NCI-H446 treated with DMSO at 0.1 percent for 48 hours (cell line): ENCODE results near the gene EIF2D.

Source experiments
- DNase-seq: peaks from one replicate; lab custom pipeline; 2025; lab: John Stamatoyannopoulos, UW

Gene EIF2D

DNA sequence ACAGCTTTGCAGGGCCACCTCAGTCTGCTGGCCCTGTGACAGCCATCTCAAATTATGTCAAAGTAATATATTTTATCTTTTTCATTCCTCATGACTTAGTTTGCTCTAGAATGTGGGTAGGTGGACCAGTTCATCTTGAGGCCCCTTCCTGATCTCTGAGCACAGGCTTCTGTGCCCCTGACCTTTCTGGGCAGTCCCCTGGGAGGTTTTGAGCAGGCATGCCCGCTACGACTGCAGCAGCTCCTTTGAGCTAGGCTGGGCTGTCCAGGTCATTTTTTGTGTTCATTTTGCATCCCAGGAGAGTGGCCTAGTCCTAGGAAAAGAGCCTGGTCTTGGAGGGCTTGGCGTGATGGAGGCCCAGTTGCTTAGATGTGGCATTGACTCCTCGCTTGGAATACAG, 42.7 kb downstream of the EIF2D start:
- no peak for DNase-seq

DNA sequence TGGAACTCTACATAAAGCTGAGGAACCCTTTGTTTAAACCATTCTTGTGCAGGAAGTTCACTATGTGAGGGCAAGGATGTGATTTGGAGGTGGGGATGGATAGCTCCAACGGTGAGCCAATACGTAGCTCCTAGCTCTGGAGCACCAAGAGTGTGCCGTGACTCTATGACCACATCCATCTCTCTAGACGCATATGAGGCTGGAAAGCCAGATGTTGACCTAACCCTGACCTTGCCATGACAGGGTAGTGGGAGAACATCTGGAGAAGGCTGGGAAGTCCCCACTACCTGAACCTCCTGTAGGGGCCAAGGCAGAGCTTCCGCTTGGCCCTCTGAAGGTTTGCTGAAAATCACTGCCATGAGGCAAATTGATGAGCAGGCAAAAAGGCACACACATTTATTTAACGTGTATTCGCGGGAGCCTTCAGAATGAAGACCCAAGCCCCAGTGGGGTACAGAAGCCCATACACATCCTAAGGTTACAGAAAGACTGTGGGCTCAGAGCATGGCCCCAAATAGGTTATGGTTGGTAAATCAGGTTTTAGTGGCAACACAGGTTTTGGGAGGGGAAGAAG, 43.4 kb downstream of the EIF2D start:
- DNase-seq = no peak

DNA sequence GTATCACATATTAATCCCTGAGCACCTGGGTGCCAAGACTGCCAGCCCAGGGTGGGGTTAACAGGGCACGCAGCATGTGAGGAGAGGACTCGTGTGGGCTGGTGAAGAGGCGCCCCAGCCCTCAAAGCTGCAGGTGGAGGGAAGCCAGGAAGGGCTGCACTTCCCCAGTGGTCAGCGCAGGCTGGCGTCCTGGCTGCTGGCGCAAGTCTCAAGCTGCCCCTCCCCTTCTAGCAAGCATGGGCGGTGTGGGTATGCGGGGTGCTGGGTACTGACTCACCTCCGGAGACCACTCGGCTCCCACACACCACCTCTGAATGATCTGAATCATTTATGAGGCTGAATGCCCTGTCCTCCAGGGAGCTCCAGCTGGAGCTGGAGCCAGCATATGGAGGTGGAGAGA, 44.0 kb downstream of the EIF2D start:
- no peak for DNase-seq

DNA sequence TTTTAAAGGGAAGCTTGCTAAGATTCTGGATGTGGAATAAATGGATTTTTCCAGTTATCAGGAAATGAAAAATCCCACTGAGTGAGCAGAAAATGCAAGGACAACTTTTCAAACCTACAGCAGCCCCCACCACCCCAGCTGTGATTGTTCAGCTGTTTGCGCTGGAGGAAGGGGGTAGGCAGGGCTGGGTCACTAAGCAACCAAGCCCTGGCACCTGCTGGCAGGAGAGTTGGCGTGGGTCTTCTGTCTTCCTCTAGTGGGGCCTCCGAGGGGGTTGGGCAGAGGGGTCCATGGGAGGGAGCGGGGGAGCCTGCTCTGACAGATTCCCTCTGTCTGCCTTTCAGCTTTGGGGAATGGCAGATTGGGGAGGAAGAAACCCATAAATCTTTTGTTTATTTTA, 45.3 kb downstream of the EIF2D start:
- DNase-seq = no peak

DNA sequence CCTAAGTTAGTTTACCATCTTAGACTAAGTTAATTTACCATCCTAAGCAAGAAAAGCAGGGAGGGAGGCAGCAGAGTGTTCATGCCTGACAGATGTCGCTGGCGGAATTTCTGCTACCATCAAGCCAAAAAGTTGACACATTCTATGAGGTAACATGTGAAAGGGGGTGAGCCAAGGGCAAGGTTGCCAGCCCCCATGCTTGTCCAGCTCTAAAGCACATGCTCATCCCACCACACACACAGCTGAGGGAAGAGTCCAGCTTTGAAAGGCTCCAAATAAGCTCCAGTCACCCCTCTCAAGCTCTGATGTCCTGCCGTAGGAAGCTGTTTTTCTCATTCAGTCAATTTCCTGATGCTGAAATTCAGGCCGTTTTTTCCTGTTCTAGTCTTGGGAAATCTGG, 46.3 kb downstream of the EIF2D start:
- no peak for DNase-seq

DNA sequence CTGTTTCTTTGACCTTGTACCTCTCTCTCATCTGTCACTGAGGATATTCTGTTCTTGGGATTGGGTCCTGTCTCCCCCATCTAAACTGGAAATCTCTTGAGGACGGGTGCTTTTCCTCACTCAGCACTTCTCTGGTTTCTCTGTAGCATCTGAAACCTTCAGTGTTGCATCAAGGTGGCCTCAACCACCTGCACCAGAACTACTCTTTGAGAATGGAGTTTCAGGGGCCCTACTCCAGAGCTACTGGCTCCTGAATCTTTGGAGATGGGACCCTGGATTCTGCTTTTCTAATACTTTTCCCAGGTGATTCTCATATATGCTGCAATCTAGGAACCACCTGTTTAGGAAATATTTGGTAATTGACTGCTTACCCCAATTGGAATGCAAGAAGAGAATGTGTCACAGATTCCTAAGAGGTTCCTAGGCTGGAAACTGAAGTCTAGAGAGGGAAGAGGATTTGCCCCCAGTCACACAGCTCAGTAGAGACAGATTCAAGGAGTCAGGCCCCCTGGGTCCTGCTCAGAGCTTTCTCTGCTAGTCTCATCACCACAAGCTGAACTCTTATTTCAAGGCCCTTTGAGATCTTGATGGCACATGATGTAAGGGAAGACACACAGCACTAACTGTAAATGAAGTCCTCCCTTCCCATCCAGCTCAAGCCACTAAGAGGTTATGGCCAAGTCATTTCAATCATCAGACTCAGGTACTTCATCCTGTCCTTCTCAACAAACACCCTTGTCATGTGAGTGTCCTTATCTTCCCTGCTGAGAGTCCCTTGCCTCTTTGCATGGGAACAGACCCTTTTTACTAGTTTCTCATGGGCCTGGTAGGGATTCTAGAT, 48.7 kb downstream of the EIF2D start:
- DNase-seq = no peak

DNA sequence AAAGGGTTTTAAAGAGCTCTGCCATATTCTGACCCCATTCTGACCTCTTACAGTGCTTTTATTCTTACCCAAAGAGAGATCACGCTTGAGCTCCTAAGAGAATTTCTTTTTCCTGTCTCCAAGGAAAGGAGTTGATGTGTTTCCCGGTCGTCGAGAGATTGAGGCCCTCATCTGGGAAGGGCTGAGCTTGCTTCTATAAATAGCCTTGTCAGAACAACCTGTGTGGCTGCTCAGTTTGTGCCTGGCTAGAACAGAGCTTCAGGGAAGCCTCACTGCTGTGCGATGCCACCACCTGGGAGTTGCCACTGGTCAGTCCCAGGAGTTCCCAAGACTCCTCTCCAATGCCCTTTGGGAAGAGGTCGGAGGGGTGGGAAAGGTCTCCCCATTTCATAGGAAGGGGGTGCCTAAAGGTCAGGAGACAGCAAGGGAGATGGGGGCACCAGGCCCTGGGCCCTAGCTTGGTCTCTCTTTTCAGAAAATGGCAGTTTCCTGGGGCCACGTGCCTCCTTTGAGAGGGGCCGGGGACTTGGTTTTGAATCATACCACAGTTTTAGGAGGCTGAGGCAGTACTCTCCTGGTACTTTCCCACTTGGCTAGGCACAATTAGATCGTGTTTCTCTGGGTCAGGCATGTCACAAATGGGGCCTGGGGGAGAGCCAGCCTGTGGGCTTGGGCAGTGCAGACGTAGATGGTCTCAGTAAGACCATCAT, 52.1 kb downstream of the EIF2D start:
- no peak for DNase-seq

DNA sequence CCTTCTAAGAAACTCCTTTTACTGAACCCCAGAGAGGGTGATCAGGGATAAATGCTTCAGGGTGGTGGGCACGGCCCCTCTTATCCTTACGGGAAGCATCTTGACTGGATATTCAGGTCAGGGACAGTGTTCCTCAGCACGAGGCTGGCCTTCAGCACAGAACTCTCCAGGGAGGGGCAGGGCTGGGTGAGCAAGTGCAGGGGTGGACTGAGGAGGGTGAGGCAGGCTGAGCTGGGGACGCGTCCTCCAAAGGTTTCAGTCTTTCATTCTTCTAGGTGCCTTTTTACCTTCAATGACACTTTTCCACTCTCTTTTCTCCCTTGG, 52.6 kb downstream of the EIF2D start:
- no peak for DNase-seq

DNA sequence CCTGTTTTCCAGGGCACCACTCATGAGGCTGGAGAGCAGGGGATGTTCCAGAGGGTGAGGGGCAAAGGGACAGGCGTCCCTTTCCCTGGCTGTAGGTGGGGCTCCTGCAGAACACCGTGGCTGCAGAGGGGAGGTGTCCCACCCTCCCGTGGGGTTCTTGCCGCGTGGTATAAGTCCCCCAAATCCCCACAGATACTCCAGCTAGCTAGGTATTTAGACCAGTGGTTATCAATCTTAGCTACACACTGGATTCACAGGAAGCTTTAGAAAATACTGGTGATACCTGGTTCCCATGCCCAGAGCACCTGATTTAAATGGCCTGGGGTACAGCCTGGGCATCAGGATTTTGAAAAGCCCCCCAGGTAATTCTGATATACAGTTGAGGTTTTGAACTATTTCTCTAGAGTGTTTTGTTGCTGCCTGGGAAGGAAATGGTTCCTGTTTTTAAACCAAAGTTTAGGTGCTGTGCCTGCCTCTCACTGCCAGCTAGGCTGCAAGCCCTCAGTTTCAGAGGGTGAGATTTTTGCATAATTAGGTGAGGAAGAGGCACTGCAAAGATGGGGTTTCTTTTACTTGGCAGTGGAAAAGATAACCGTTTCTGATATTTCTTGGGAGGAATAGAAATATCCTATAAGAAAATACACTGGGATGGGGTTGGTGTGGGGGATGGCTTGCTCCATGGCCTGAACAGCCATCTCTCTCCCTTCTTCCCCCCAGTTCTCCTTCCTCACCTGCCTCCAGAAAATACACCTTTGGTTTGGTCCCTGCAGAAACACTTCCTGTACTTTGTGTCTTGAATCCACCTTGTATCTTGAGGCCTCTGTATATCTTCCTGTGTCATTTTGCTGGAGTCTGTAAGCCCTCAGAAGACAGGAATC, 53.2 kb downstream of the EIF2D start:
- DNase-seq = no peak

DNA sequence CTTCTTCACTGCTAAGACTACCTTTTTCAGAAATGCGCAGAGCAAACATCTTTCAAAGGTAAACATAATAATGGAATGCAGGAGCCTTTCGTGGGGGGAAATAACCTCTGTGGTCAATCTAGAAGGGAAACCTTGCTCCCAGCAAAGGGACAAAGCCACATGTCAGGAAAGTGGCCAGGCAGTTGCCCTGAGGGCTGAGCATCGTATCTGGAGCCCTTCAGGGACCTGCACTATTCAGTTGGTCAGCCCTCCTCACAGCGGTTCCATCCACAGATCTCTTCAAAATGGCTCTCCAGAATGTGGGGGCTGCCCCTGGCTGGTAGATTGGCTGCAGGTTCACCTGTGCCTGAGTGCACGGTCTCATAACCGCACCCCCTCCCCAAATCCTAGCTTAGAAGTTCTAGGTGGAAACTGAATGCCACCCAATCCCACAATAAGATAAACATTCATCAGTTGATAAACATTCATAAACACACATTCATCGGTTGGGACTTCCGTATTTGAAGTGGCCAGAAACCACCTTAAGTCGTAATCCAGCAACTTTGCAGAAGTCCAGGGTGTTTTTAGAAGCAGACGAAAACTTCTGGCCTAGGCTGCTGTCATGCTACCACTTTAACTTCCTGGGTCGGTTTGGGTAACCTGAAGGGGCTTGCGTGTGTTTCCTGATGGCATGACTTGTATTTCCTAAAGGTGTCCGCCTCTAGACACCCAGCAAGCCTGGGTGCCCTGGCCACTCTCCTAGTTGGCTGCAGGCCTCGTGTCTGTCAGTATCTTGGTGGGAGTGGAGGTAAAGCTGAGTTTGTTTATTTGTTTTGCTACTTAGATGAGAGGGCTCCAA, 54.4 kb downstream of the EIF2D start:
- DNase-seq = no peak

DNA sequence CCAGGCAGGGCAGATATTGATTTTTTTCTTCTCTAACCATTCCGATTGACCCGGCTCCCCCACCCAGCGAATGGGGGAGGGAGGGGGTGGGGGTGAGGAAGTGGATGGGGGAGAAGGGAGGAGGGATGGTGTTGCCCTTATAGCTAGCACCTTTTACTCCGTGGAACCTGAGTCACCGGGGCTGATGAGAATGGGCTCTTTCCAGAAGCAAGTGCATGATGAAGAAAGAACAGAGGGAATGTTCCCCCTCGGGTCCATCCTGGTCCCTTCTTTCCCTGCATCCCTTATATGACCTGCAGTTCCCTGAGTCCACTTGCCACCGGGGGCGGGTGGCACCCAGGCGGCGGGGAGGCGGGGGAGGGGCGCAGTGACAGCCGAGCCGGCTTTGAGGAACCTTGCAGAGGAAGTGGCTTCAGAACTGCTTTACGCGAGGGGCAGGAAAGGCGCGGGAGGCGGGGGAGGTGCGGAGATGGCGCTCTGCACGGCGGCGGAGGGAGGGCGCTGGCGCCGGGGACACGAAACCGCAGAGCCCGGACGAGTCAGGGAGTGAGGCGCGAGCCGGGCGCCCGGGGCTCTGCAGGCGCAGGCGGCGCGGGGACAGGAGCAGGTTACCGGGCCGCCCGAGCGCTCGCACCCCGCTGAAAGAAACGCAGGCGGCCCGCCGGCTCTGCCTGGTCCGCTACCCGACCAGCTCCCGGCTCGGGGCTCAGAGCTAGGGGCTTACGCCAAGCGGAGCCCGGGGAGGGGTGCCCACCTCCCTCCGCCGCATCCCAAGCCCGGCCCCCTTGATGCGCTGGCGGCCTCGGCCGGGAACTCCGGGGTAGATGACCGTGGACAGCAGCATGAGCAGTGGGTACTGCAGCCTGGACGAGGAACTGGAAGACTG, 55.3 kb downstream of the EIF2D start:
- no peak for DNase-seq

DNA sequence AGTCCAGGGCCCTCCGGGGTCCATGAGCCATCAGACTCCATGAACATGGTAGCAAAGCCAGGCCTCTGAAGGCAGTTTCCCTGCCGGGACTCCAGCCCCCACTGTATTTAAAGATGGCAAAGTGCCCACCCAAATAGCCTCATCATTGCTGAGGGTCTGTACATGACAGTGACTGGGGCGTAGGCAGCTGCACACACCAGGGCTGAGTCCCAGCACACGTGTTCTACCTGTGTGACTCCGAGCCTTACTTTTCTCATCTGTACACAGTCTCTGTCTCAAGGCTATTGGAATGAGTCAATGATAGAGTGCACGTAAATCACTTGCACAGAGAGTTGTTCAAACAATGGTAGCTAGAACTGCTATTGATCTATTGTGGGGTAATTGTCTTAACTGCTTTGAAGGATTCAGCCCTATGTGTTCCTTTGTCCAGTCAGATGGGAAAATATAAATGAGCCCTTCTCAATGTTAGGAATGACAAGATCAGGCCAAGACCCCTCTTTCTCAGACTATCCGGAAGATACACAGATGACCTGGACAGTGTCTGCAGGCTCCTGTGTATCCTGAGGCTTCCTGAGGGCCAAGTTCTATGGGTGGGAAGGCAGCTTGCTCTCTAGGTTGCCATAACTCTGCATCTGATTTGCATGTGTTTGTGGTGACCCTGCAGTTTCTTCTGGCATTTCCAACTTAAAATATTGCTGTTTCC, 56.1 kb downstream of the EIF2D start:
- DNase-seq = no peak

DNA sequence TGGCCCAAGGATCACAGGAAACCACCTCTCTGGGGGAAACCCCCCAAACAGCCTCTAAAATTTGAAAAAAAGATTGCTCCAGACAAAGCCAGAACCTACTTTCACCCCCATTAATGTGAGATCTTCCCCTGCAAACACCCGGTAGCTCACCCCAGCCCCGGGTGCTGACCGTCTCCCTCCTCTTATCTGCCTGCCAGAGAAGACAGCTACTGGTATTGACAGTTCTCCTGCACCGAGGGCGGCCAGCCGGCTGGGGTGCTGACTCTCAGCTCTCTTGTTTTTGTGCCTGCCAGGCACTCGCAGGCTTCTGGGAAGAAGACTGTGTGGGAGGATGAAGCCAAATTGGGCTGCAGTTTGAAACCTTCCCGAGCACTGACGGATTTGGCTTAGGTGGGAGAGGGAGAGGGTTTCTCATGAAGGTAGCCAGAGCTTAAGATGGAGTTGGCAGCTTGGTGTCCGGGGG, 56.8 kb downstream of the EIF2D start:
- DNase-seq = no peak

DNA sequence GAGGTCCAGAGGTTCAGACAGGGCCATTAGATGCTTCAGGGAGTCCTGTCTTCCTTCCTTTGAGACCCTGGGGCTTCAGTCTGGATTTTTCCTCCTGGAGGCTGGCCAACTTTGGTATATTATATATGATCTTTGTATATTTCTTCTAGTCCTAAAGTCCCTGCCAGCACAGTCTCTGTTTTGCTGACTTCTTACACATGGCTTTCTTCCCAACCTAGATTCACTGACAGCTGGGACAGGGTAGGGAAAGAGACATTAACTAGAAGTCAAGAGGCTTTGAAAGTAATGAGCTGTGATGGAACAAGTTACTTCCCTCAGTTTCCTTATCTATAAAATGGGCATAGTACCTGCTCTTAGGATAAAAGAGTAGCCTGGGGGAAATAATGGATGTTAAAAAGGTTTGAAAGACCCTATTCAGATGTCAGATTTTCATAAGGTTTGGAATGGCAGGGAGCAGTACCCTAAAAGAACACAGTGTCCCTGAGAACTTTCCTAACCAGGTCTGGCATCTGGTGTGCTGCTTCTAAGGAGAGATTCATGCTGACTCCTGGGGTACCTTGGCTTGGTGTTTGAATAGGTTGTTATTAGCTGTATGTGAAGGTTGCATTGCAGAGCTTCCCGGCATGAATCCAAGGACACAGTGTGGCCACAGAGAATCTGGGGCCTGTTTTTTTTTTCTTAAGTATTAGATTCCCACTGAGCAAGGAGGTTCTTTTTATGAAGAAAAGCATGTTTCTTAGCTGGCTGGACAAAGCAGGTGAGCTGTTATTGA, 57.4 kb downstream of the EIF2D start:
- no peak for DNase-seq

DNA sequence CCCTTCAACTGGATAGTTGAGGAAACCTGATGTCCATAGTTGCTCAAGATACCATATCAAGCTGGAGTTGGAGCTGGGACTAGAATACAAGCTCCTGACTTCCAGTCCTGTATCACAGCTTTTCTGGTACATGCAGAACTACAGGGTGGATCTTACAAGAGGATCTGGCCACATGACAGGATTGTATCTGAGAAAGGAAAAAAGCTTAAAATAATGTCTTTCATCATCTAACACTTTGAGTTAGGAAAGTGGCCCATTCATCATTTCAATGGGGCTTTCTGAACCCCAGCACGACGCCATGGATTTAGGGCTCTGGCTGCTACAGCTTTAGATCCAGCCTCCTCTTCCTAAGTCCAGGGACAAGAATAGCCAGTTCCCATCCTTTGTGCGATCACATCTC, 58.1 kb downstream of the EIF2D start:
- no peak for DNase-seq

DNA sequence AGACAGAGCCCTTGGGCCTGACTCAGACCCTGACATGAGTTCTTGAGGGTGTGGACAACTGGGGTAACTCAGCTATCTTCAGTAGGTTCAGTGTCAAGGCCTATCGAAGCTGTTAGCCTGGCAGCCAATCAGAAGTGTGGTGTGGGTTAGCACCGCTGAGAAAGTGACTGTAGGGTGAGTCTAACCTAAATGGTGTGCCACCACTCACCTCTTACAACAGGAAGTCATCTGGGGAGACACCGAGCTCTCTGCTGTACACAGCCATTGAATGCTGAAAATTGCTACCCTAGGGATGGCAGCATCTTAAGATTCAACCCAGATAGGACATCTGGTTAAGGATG, 60.3 kb downstream of the EIF2D start:
- DNase-seq = no peak

DNA sequence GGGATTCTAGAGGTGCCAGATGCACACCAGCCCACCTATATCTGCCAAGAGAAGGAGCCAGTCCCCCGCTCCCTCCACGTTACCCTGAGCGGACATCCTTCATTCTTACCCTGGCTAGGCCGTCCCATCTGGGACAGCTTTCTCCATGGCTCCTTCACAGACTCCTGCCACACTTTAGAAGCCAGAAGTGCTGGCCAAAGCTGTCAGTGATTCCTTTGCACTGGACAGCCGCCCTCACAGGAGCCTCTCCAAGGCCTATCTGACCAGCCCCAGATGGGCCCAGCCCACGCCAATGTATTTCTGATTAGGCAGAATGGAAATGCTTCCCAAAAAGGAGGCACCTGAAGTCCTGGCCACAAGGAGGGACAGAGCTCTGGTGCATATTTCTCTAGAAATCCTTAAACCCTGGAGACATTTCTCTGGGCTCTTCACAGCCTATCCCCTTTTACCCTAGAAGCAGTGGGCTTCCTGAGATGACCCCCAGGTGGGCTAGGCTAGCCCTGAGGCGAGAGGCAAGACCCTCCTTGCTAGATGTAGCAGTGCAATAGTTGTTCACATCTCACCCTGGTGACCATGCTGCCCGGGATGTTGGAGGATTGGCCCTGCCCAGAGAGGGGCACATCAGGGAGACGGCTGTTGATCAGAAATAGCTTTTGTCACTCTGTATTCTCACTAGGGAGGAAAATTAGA, 60.8 kb downstream of the EIF2D start:
- no peak for DNase-seq

DNA sequence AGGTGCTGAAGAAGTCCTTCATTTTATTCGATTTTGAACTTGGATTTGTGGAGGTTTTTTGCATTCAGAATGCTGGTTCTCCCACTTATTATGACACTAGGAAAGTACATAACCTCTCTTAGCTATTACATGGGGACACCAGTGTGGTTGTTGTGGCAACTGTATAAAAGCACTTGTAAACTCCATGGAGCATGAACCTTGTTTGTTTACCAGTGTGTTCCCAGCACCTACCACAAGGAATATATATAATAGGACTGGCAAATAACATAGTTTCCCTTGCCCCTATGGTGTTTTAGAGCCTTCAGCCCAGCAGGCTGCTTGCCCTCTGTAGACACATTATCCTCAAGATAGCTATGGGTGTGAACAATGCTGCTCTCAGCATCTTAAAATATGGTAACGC, 61.8 kb downstream of the EIF2D start:
- no peak for DNase-seq

DNA sequence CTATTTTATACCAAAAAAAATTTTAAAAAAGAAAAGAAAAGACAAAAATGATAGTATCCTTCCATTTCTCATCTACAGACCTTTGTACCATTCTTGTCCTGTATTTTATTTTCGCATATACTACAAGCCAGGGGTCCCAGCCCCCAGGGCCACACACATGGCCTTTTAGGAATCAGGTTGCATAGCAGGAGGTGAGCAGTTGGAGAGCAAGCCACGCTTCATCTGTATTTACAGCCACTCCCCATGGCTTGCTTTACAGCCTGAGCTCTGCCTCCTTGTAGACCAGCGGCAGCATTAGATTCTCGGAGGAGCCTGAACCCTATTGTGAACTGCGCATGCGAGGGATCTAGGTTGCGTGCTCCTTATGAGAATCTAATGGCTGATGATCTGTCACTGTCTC, 65.2 kb downstream of the EIF2D start:
- no peak for DNase-seq
